Endothelial cell of umbilical vein (primary cell): ENCODE data around the gene UBR3. TPM values are rescaled to one million over a fixed set of nuclear protein-coding genes. Genes with fewer than 3 reads are reported as not detected.

Source experiments
- BruUV-seq: library from RNA; stranded (reverse); fragments of 400-500 nt; replicated peaks from 2 replicates; lab custom pipeline; 2021; lab: Mats Ljungman, UMichigan
- CTCF ChIA-PET: fragments of 300-600, 350-600 bp; sonication (Branson Sonifier 250); formaldehyde crosslinking; loops from one replicate; lab custom pipeline; 2021; ENCODE audit warnings: antibody characterized with exemption, inconsistent platforms; lab: Charles Lee
- POLR2A ChIA-PET: fragments of 300-600, 350-600 bp; sonication (Branson Sonifier 250); formaldehyde crosslinking; loops from one replicate; lab custom pipeline; 2021; ENCODE audit warnings: antibody characterized with exemption, inconsistent platforms; lab: Charles Lee
- DNase-seq: peaks from one replicate; pipeline ENCODE4 v3.0.0-alpha.2; 2011; ENCODE audit warnings: low read depth, low spot score
- FAIRE-seq: peaks from 2 replicates; lab custom pipeline; 2011; peaks lifted over from hg19 to GRCh38; lab: Jason Lieb, UNC
- H2AFZ ChIP-seq: 2 replicates; pipeline ENCODE4 v1.6.0; 2012; ENCODE audit warnings: low read depth, low read length, control low read depth, inconsistent platforms
- H3K27ac ChIP-seq: 2 replicates; pipeline ENCODE4 v1.5.1; 2011; ENCODE audit warnings: low read depth, mild to moderate bottlenecking, control low read depth, low read length, moderate library complexity; ENCODE audit not compliant: insufficient read depth
- H3K27me3 ChIP-seq, 2 experiments: 2 replicates each; pipeline versions ENCODE4 v1.6.0 to v1.6.1; 2011; ENCODE audit warnings: low read length in 2 of 2, mixed read lengths in 1 of 2; ENCODE audit not compliant: control insufficient read depth in 2 of 2, insufficient read depth in 2 of 2
- H3K36me3 ChIP-seq, 2 experiments: 2 replicates in 1 of 2; 3 replicates in 1 of 2; pipeline ENCODE4 v1.5.1; 2011; ENCODE audit warnings: low read length in 2 of 2, mild to moderate bottlenecking in 1 of 2, moderate library complexity in 1 of 2; ENCODE audit not compliant: control insufficient read depth in 2 of 2, insufficient read depth in 2 of 2; ENCODE audit errors: extremely low read depth in 1 of 2
- H3K4me1 ChIP-seq: 3 replicates; pipeline ENCODE4 v1.5.1; 2011; ENCODE audit warnings: mild to moderate bottlenecking, low read length; ENCODE audit not compliant: control insufficient read depth, insufficient read depth; ENCODE audit errors: extremely low read depth
- H3K4me2 ChIP-seq: 2 replicates; pipeline ENCODE4 v1.6.1; 2011; ENCODE audit warnings: low read length, control low read depth, mixed read lengths; ENCODE audit not compliant: insufficient read depth
- H3K4me3 ChIP-seq, 3 experiments: fragments of 200-600 bp in 1 of 3; sonication (generic), shearing (Covaris generic) in 1 of 3; replicated peaks in 1 of 3; 2 replicates each; pipeline ENCODE4 v1.5.1; 2011 to 2016; ENCODE audit warnings: control low read depth in 3 of 3, low read length in 3 of 3, mild to moderate bottlenecking in 2 of 3, inconsistent platforms in 1 of 3, low read depth in 1 of 3, moderate library complexity in 1 of 3; ENCODE audit not compliant: insufficient read depth in 1 of 3
- H3K79me2 ChIP-seq: 2 replicates; pipeline ENCODE4 v1.6.0; 2012; ENCODE audit warnings: low read length, inconsistent platforms; ENCODE audit not compliant: control insufficient read depth, insufficient read depth
- H3K9ac ChIP-seq: replicated peaks from 2 replicates; pipeline ENCODE3; 2011; ENCODE audit warnings: low read length, control low read depth; ENCODE audit not compliant: insufficient read depth; ENCODE audit errors: extremely low read depth
- H3K9me1 ChIP-seq: replicated peaks from 3 replicates; pipeline ENCODE4 v1.6.0; 2011; ENCODE audit warnings: mild to moderate bottlenecking, low read length; ENCODE audit not compliant: control insufficient read depth, insufficient read depth; ENCODE audit errors: extremely low read depth
- H3K9me3 ChIP-seq: replicated peaks from 2 replicates; pipeline ENCODE4 v1.5.1; 2012; ENCODE audit warnings: low read length, inconsistent platforms; ENCODE audit not compliant: control insufficient read depth, insufficient read depth
- H4K20me1 ChIP-seq: replicated peaks from 2 replicates; pipeline ENCODE3; 2011; ENCODE audit warnings: mild to moderate bottlenecking, low read length; ENCODE audit not compliant: control insufficient read depth, insufficient read depth; ENCODE audit errors: extremely low read depth
- FOS ChIP-seq: IDR thresholded peaks from 2 replicates; pipeline ENCODE4 v1.6.1; 2011; ENCODE audit warnings: mild to moderate bottlenecking, low read length, moderate library complexity, borderline replicate concordance; ENCODE audit not compliant: insufficient read depth
- GATA2 ChIP-seq: IDR thresholded peaks from 2 replicates; pipeline ENCODE4 v1.7.0; 2011; ENCODE audit warnings: low read depth, mild to moderate bottlenecking, moderate library complexity, mixed read lengths, low read length; ENCODE audit not compliant: insufficient read length, insufficient read depth
- JUN ChIP-seq: IDR thresholded peaks from 2 replicates; pipeline ENCODE4 v1.6.1; 2011; ENCODE audit warnings: borderline replicate concordance, low read depth; ENCODE audit not compliant: insufficient read length, insufficient read depth
- MYC ChIP-seq: IDR thresholded peaks from one replicate; pipeline ENCODE4 v1.6.1; 2011; ENCODE audit warnings: mild to moderate bottlenecking, low read depth, low read length
- POLR2A ChIP-seq: IDR thresholded peaks from 2 replicates; pipeline ENCODE4 v1.6.1; 2012; ENCODE audit warnings: low read depth, mild to moderate bottlenecking, control low read depth, low read length
- dilution Hi-C: fragments of 300-500 bp; cut with MboI; formaldehyde crosslinking; loops from one replicate; pipeline ENCODE4 v1.15.0; 2019; ENCODE audit warnings: low sequenced_read_pairs; ENCODE audit not compliant: extremely low pct_ligation_motif_present
- intact Hi-C: fragments of 100-400 bp; cut with micrococcal nuclease; formaldehyde crosslinking; loops from one replicate; pipeline ENCODE4 v1.10.0; 2022
- polyA plus RNA-seq, 4 experiments: library from polyadenylated mRNA; depleted of rRNA in 3 of 4; stranded (reverse) in 3 of 4; unstranded in 1 of 4; fragments of >200 nt; gene quantifications; 2 replicates each; pipeline versions ENCODE4 v1.2.1 to v1.2.3, GENCODE V29; 2011 to 2012; ENCODE audit warnings: missing spikeins in 1 of 4
- total RNA-seq: library from RNA; stranded (reverse); gene quantifications from 2 replicates; pipeline ENCODE4 v1.2.3, GENCODE V29; 2021
- TF ChIP-seq, protein P1 (sequence below), 2 donors: IDR thresholded peaks; 1 replicate in 1 of 2; 2 replicates in 1 of 2; pipeline ENCODE4 v1.5.1; 2011; ENCODE audit warnings: low read length in 2 of 2, mild to moderate bottlenecking in 2 of 2, moderate library complexity in 2 of 2, control low read depth in 1 of 2, inconsistent platforms in 1 of 2, low read depth in 1 of 2; ENCODE audit not compliant: insufficient read depth in 1 of 2; ENCODE audit errors: extremely low read depth in 1 of 2
- TF ChIP-seq, protein P2 (sequence below): IDR thresholded peaks from 2 replicates; pipeline ENCODE4 v1.6.1; 2011; ENCODE audit not compliant: insufficient read depth, insufficient read length

The UBR3 gene
- total and polyA plus RNA-seq, 2 donors (not counting 3 experiments of a cell fraction or from before 2014, with no cell fraction given) = 5.3 to 27.5 TPM

DNA sequence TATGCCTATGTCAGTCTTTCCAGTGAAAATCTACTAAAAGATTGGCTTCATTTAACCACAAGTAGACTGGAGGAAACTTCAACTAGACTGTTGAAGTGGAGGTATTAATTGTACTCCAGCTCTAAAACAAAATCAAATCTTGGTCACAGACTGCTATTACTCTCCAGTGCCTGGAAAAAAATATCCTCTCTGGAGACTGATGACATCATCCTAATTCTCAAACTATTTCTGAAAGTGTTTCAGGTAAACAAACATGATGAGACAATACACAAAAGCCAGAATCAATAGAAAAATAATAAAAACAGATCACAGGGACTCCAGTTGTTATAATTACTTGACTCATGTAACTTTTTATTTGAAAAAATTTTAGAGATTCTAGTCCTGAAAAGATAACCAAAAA, 263.0 kb downstream of the UBR3 start:
- H3K4me2 ChIP-seq = no peak overlapping the region
- intact Hi-C loops (no loop called here), dilution Hi-C loops (no loop called here)
- no peaks in the 10 kb centered on the region for H3K9me1 ChIP-seq
- H3K4me3 ChIP-seq = no peak overlapping the region
- POLR2A ChIA-PET = no interaction called here
- H3K27ac ChIP-seq = no peak overlapping the region
- H4K20me1 ChIP-seq = no peaks in the 10 kb centered on the region
- no peaks in the 10 kb centered on the region for H3K79me2 ChIP-seq
- DNase-seq (no peak), FAIRE-seq (no peak)
- BruUV-seq = no TSS peak
- peaks cover 5% of the 10 kb centered on the region for H3K4me1 ChIP-seq
- H3K36me3 ChIP-seq = no peaks in the 10 kb centered on the region
- H3K9ac ChIP-seq = no peak overlapping the region
- TF ChIP-seq, protein P1, sequence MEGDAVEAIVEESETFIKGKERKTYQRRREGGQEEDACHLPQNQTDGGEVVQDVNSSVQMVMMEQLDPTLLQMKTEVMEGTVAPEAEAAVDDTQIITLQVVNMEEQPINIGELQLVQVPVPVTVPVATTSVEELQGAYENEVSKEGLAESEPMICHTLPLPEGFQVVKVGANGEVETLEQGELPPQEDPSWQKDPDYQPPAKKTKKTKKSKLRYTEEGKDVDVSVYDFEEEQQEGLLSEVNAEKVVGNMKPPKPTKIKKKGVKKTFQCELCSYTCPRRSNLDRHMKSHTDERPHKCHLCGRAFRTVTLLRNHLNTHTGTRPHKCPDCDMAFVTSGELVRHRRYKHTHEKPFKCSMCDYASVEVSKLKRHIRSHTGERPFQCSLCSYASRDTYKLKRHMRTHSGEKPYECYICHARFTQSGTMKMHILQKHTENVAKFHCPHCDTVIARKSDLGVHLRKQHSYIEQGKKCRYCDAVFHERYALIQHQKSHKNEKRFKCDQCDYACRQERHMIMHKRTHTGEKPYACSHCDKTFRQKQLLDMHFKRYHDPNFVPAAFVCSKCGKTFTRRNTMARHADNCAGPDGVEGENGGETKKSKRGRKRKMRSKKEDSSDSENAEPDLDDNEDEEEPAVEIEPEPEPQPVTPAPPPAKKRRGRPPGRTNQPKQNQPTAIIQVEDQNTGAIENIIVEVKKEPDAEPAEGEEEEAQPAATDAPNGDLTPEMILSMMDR (IDR thresholded peaks at IDR 0.05; ENCODE audit: extremely low read depth in 1 of 2, insufficient read depth in 1 of 2, low read depth in 1 of 2, low read length in 2 of 2) = no peak
- no peak for TF ChIP-seq FOS
- TF ChIP-seq POLR2A = no peak
- TF ChIP-seq GATA2 = no peak
- peak; percentile 34 for TF ChIP-seq JUN
- no peak for TF ChIP-seq MYC
- CTCF ChIA-PET = no interaction called here
- no peaks in the 10 kb centered on the region for H3K9me3 ChIP-seq
- no peak overlapping the region for H2AFZ ChIP-seq
- H3K27me3 ChIP-seq = no peaks in the 10 kb centered on the region

DNA sequence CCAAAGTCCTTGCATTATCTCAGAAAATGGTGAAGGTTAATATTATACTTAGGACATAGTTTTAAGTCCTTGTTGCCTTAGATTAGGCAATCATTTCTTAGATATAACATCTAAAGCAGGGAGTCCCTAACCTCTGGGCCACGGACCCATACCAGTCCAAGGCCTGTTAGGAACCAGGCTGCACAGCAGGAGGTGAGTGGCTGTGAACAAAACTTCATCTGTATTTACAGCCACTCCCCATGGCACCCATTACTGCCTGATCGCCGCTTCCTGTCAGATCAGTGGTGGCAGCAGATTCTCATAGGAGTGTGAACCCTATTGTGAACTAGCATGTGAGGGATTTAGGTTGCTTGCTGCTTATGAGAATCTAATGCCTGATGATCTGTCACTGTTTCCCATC, 264.2 kb downstream of the UBR3 start:
- no peaks in the 10 kb centered on the region for H3K27me3 ChIP-seq
- H3K9me1 ChIP-seq = no peaks in the 10 kb centered on the region
- dilution Hi-C loops (no loop called here), intact Hi-C loops (no loop called here)
- POLR2A ChIA-PET = no interaction called here
- H3K4me3 ChIP-seq = no peak overlapping the region
- H3K4me1 ChIP-seq = peaks cover 3% of the 10 kb centered on the region
- H2AFZ ChIP-seq = no peak overlapping the region
- H3K9ac ChIP-seq = no peak overlapping the region
- H3K4me2 ChIP-seq = no peak overlapping the region
- no TSS peak for BruUV-seq
- DNase-seq (no peak), FAIRE-seq (no peak)
- no peaks in the 10 kb centered on the region for H3K9me3 ChIP-seq
- TF ChIP-seq, protein P2, sequence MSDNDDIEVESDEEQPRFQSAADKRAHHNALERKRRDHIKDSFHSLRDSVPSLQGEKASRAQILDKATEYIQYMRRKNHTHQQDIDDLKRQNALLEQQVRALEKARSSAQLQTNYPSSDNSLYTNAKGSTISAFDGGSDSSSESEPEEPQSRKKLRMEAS = no peak
- no peaks in the 10 kb centered on the region for H3K36me3 ChIP-seq
- H3K27ac ChIP-seq = no peak overlapping the region
- H4K20me1 ChIP-seq = no peaks in the 10 kb centered on the region
- no peaks in the 10 kb centered on the region for H3K79me2 ChIP-seq
- CTCF ChIA-PET = no interaction called here
